ENCODE data around the gene AS3MT. TPM values are rescaled to one million over a fixed set of nuclear protein-coding genes. Genes with fewer than 3 reads are reported as not detected.

The AS3MT gene
- 3.3 to 4.7 TPM (median 4.0 TPM) in 5 replicates for total RNA-seq (2022; extraction: Qiagen RNA extraction; ENCODE audit: low read depth)

GRCh38 chr10:102869258-102870198 lies at the start of gene AS3MT:
Gene AS3MT, plus strand, starts transcription at chr10:102869470. Its CDS starts 123 bp downstream, at chr10:102869593.

GRCh38 chr10:102837230-102837721 lies 32.0 kb upstream of the AS3MT start, which contains the start of gene CYP17A1:
Gene CYP17A1, minus strand, starts transcription at chr10:102837413. Its CDS starts 52 bp downstream, at chr10:102837361.

GRCh38 chr10:102917962-102918816 lies 48.9 kb downstream of the AS3MT start, which contains the start of gene CNNM2:
Gene CNNM2, plus strand, starts transcription at chr10:102918294. Its CDS starts 187 bp downstream, at chr10:102918481.

Other genes with a start within 250 kb of the AS3MT start
- 39.0 to 48.6 TPM (median 46.8 TPM) in 5 replicates for gene TRIM8, start 225.0 kb upstream of the AS3MT start, total RNA-seq (2022; extraction: Qiagen RNA extraction; ENCODE audit: low read depth)
- 14.4 to 14.9 TPM (median 14.8 TPM) in 5 replicates for gene ARL3, start 155.1 kb upstream of the AS3MT start, total RNA-seq (2022; extraction: Qiagen RNA extraction; ENCODE audit: low read depth)
- 2.7 to 4.1 TPM (median 3.6 TPM) in 5 replicates for gene SFXN2, start 154.8 kb upstream of the AS3MT start, total RNA-seq (2022; extraction: Qiagen RNA extraction; ENCODE audit: low read depth)
- gene WBP1L, start 125.5 kb upstream of the AS3MT start, total RNA-seq (2022; extraction: Qiagen RNA extraction; ENCODE audit: low read depth), result 23.5 to 29.3 TPM (median 26.6 TPM) in 5 replicates
- gene CYP17A1, start 32.1 kb upstream of the AS3MT start, total RNA-seq (2022; extraction: Qiagen RNA extraction; ENCODE audit: low read depth), result not detected in 5 replicates
- 23.3 to 31.9 TPM (median 25.2 TPM) in 5 replicates for gene BORCS7, start 15.2 kb upstream of the AS3MT start, total RNA-seq (2022; extraction: Qiagen RNA extraction; ENCODE audit: low read depth)
- gene CNNM2, start 48.8 kb downstream of the AS3MT start, total RNA-seq (2022; extraction: Qiagen RNA extraction; ENCODE audit: low read depth), result 4.7 to 6.1 TPM (median 5.6 TPM) in 5 replicates